SK-N-DZ (cell line): ENCODE results near the gene GEMIN7.

Experiments used
- DNase-seq: peaks from one replicate; pipeline ENCODE4 v3.0.0-alpha.2; 2015; ENCODE audit warnings: low spot score
- small RNA-seq, 2 experiments: library from RNA; depleted of rRNA; stranded (forward); fragments of <200 nt; gene quantifications; one replicate each; pipeline ENCODE3, GENCODE V24; 2014

The GEMIN7 gene

GRCh38 chr19:45126654-45127053, 47.6 kb downstream of the GEMIN7 start:
- DNase-seq, result peak; percentile 33

GRCh38 chr19:45128146-45128545, 49.1 kb downstream of the GEMIN7 start:
- DNase-seq, result no peak

GRCh38 chr19:45128806-45129205, 49.7 kb downstream of the GEMIN7 start:
- no peak for DNase-seq

DNA sequence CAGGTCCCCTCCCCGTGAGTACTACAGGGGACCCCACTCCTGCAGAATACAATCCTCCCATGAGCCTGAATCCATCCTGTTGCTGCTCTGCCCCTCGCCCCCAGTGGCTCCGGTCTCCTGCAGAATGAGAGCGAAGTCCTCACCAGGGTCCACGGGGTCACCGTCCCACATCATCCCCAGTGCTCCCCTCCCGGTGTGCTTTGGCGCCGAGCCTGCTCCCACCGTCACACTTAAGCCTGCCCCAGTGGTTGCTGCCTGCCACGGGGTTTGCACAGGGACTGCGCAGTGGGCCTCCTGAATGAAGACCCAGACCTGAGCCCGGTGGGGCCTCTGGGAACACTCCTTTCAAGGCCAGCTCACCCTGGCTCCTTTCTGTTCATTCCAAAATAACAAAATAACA, 51.2 kb downstream of the GEMIN7 start:
- no peak for DNase-seq

DNA sequence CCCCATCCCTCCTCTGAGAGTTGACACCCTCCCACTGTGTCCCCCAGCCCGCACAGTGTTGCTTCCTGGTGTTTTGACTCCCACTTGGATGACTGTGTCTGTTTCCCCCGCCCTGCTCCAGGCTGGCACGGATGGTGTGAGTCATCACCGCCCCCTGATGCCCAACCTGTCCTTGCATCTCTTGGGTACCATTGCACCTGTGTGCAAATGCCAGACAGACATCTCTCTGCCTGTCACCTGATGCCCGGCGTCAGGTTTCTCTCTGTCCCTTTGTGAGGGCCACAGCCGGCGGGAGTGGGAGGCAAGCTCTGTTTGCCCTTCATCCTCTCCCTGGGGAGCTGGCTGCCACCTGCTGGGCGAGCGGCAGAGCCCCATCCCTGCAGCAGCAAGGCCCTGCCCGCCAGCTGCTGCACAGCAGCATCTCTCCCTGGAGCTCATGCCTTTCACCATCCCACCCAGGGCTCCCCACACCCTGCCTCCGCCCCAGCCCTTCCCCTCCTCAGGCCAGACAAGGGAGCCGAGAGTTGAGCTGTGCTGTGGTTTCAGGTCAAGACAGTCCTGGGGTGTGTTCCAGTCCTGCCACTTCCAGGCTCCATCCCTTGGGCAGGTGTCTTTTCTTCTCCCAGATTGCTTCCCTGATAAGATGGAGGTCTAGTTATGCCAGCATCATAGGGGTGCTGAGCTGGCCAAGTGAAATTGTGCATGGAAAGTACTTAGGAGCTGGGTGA, 52.0 kb downstream of the GEMIN7 start:
- DNase-seq, result peak; percentile 53

GRCh38 chr19:45133661-45134060, 54.6 kb downstream of the GEMIN7 start:
- DNase-seq, result no peak

DNA sequence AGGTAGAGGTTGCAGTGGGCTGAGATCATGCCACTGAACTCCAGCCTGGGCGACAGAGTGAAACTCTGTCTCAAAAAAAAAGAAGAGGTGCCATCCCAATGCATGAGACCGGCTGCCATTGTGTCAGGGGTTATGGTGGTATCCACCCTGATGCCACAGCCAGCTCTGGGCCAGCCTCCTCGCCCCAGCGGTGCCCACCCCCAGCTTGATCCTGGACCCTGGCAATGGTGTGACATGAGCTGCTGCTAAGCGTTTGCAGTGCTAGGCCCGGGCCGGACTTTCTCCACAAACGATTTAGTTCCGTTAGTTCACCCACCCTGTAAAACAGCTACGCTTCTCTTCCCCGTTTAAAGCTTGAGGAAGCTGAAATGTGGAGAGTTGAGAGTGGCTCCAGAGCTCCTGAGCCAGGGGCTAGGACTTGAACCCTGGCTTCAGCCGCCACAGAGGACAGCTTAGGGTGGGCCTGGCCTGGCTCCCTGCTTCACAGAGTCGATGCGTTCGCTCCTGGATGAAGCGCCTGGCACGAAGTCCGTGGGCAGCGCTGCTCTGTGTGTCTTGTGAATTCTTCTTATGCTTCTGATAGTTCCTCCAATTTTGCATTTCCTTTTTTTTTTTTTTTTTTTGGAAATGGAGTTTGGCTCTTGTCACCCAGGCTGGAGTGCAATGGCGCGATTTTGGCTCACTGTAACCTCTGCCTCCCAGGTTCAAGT, 56.3 kb downstream of the GEMIN7 start:
- no peak for DNase-seq

- DNase-seq, result no peak
These were observed 57.6 kb downstream of the GEMIN7 start for GRCh38 chr19:45136507-45137178.

- no peak for DNase-seq
These were observed 58.2 kb downstream of the GEMIN7 start for GRCh38 chr19:45137179-45137761.

DNA sequence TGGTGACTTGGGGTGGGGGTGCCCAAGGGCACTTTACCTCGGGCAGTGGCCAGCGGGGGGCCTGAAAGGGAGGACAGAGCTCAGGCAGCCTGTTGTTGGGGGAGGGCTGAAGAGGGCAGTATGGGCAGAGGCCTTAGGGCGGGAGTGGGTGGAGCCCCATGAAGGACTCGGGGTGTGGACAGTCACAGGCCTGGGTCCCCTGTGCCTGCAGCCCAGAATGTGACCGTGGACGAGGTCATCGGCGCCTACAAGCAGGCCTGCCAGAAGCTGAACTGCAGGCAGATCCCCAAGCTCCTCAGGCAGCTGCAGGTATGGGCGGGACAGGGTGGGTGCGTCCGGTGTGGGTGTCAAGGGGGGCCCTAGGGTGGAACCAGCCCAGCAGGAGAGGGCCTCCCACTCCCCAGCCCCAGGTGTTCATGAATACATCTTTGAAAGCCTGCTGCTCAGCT, 59.3 kb downstream of the GEMIN7 start:
- DNase-seq, result no peak

GRCh38 chr19:45139286-45140143, 60.5 kb downstream of the GEMIN7 start:
- DNase-seq, result no peak

DNA sequence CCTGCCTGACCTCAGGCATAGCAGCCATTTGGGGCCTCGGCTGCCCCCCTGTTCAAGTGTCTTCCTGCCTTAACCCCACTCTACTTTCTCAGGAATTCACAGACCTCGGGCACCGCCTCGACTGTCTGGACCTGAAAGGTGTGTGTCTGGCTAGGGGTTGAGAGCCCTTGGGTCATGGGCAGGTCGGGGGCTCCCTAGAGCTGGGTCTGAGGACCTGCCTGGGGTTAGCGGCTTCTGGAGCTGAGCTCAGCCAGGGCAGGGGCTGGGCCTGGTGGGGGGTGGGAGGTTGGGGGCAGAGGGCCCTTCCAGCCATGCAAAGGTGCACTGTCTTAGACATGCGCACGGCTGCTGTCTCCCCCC, 61.1 kb downstream of the GEMIN7 start:
- no peak for DNase-seq

GRCh38 chr19:45140533-45140932, 61.5 kb downstream of the GEMIN7 start:
- DNase-seq, result no peak

Small RNA genes lying within 50 kb of the gene (small RNA-seq; reads per million reads assigned to genes)
- 0 reads per million in 2 experiments for gene RNU6-611P
